Dendritic cell treated with granulocyte-macrophage colony-stimulating factor and Interleukin-4, amounts not matched to agents 40 ng/mL and 50 ng/mL, for 4 days (primary cell): ENCODE data around the gene ECT2L.

Experiments
- H3K27ac Mint-ChIP-seq: one replicate; pipeline ENCODE4 v1.8.0; 2022; ENCODE audit warnings: mild to moderate bottlenecking, mixed read lengths
- H3K27me3 Mint-ChIP-seq: one replicate; pipeline ENCODE4 v1.8.0; 2022; ENCODE audit warnings: mild to moderate bottlenecking, mixed read lengths
- H3K36me3 Mint-ChIP-seq: one replicate; pipeline ENCODE4 v1.8.0; 2022; ENCODE audit warnings: low read depth, mixed read lengths
- H3K4me1 Mint-ChIP-seq: one replicate; pipeline ENCODE4 v1.8.0; 2022; ENCODE audit warnings: low read depth, mixed read lengths
- H3K4me3 Mint-ChIP-seq: one replicate; pipeline ENCODE4 v1.8.0; 2022; ENCODE audit warnings: mild to moderate bottlenecking, moderate library complexity, mixed read lengths
- H3K9me3 Mint-ChIP-seq: one replicate; pipeline ENCODE4 v1.8.0; 2022; ENCODE audit warnings: mixed read lengths
- intact Hi-C: fragments of 100-400 bp; cut with micrococcal nuclease; formaldehyde crosslinking; loops from one replicate; pipeline ENCODE4 v1.15.0; 2022

The ECT2L gene

GRCh38 chr6:138948546-138949179, 152.8 kb downstream of the ECT2L start:
- no peaks in the 10 kb centered on the region for H3K27me3 Mint-ChIP-seq
- peaks cover 25% of the 10 kb centered on the region for H3K36me3 Mint-ChIP-seq
- no peak overlapping the region for H3K4me3 Mint-ChIP-seq
- H3K27ac Mint-ChIP-seq: no peak overlapping the region
- H3K4me1 Mint-ChIP-seq: peaks cover 30% of the 10 kb centered on the region
- peaks cover 2% of the 10 kb centered on the region for H3K9me3 Mint-ChIP-seq
- intact Hi-C loops: loop anchor here (5.0 kb wide), 1 partner anchor 39 kb away; the partner anchor contains the start of gene REPS1

DNA sequence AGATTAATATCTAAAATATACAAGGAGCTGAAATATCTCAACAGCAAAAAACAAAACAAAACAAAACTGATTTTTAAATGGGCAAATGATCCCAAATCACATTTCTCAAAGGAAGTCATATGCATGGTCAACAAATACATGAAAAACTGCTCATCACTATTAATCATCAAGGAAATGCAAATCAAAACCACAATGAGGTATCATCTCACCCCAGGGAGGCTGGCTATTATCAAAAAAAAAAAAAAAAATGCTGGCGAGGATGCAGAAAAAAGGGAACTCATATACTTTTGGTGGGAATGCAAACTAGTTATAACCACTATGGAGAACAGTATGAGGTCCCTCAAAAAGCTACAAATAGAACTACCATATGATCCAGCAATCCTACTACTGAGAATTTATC, 157.6 kb downstream of the ECT2L start:
- intact Hi-C loops: no loop called here
- Mint-ChIP-seq H3K27ac (no peak overlapping the region), H3K4me1 (peaks cover 52% of the 10 kb centered on the region), H3K36me3 (peaks cover 6% of the 10 kb centered on the region), H3K9me3 (peaks cover 9% of the 10 kb centered on the region), H3K4me3 (no peak overlapping the region), H3K27me3 (no peaks in the 10 kb centered on the region)
